ENCODE data around the gene DDX43. TPM values are rescaled to one million over a fixed set of nuclear protein-coding genes. Genes with fewer than 3 reads are reported as not detected.
"Not testable (repeated sequence)": the region's sequence is repeated elsewhere in the genome, so short reads cannot be mapped to it uniquely, and the experiment has no call there.

Gene DDX43
- total RNA-seq, 1 donor from 2014 or later, result 0.94 TPM

GRCh38 chr6:73388800-73389512 is 5.7 kb upstream of the DDX43 start:
- peak; percentile 55 for DNase-seq (ENCODE audit: low spot score)

GRCh38 chr6:73389854-73390253 is 4.8 kb upstream of the DDX43 start:
- no peak for DNase-seq (ENCODE audit: low spot score)

DNA sequence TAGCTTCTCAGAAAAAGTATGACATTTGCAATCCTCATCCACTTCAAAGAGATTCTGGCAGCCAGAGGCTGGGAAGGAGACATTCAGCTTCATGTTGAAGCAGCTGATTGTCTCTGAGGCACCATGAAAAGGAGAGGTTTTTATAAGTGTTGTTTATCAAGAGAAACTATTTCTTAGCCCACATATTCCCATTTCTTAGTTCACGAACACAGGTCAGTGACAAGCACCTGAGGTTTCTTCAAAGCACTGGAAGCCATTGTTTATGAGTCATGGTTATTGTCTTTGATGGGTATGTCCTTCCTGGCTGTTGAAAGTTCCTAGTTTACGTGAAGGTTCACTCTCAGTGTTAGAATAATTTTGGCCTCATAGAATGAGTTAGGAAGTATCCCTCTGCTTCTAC is 3.0 kb upstream of the DDX43 start:
- DNase-seq (ENCODE audit: low spot score), result no peak

- not testable (repeated sequence) for DNase-seq (ENCODE audit: low spot score)
These were observed 2.4 kb upstream of the DDX43 start for GRCh38 chr6:73392188-73392587.

DNA sequence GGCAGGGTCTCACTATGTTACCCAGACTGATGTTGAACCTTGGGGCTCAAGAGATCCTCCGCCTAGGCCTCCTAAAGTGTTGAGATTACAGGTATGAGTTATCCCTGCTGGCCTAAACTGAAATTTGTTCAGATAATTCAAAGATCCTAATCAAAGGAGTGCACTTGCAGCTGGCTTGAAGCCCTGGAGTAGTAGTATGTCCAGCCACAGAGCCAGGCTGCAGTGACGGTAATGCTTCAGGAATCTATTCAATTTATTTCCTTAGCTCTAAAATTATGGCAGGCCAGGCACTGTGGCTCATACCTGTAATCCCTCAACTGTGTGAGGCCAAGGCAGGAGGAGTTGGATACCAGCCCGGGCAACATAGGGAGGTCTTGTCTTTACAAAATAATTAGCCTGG is 1.4 kb upstream of the DDX43 start:
- no peak for DNase-seq (ENCODE audit: low spot score)

- DNase-seq (ENCODE audit: low spot score), result no peak
These were observed 1.2 kb downstream of the DDX43 start for GRCh38 chr6:73395875-73396274.

- no peak for DNase-seq (ENCODE audit: low spot score)
These were observed 6.0 kb downstream of the DDX43 start for GRCh38 chr6:73400656-73401055.

GRCh38 chr6:73409395-73409794 is 14.8 kb downstream of the DDX43 start:
- DNase-seq (ENCODE audit: low spot score), result no peak

GRCh38 chr6:73413102-73413501 is 18.5 kb downstream of the DDX43 start:
- no peak for DNase-seq (ENCODE audit: low spot score)

- no peak for DNase-seq (ENCODE audit: low spot score)
These were observed 23.6 kb downstream of the DDX43 start for GRCh38 chr6:73418081-73418741.

DNA sequence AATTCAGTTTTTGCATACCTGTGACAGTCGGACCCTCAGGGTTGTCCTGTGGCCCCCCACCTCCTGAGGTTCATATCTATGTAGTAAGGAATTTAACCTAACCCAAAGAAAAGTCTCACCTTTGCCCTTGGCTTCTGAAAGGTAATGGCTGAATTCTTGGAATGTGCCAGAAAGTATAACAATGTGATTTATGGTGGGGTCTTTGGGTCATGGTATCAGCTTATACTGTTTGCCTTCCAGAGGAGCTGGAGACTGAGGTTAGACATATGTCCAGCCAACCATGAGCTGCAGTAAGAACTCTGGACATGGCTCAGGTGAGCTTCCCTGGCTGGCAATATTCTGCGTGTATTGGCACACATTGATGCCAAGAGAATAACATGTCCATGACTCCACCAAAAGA is 26.9 kb downstream of the DDX43 start:
- DNase-seq (ENCODE audit: low spot score), result no peak

DNA sequence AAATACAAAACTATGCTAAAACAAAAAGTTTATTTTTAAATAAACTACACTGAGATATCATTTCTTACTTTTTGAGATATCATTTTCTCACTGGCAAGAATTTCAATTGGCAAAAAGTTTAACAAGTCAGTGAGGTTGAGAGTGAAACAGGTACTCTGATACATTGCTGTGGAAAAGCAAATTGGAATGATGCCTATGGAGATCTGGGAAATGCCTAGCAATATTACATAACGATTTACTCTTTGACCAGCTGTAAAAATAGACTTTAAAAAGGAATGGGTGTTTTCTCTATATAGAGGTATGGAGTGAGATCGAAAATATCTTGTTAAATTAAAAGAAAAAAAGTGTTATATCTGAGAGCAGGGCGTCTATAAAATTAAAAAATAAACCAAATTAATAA is 40.6 kb downstream of the DDX43 start:
- no peak for DNase-seq (ENCODE audit: low spot score)

- no peak for DNase-seq (ENCODE audit: low spot score)
These were observed 48.9 kb downstream of the DDX43 start for GRCh38 chr6:73443555-73443954.

DNA sequence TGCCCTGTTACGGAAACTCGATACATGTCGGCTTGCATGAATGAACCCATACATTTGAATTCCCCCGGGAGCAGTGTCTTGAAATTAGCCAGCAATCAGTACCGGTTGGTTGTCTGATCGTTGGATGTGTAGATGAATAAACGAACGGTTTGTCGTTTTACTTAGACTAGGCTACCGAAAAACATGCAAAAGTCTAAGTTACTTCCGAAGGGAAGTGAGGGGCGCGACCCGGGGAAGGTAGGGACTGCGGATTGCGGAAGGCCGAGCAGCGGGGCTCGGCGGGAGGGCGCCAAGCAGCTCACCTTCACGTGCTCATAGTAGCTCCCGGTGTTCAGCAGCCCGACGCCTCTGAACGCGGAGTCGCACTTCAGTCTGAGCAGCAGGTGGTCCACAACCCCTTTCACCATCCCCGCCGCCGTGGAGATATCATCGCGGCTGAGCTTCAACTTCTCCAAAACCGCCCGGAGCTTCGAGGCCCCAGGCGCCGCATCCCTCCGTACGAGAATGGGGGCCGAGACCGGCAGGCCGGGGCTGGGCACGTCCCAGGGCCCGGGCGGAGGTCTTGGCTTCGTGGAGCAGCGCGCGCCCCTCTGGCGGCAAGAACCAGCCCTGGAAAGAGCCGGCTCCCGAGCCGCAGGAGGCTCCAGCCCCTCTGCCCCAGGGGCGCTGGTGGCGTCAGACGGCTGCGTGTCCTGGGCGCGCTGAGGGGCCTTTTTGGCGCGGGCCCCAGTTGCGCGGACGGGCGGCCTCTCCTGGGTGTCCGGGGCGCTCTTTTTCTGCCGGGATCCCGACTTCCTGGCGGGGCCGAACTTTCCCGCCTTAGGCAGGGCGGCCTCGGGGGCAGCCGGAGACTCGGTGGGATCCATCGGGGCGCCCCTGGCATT is 56.8 kb downstream of the DDX43 start:
- DNase-seq (ENCODE audit: low spot score), result no peak

GRCh38 chr6:73452107-73452461 is 57.5 kb downstream of the DDX43 start, which contains the start of gene CGAS:
CGAS (minus strand) TSS chr6:73452297; CDS start chr6:73452181, 116 bp downstream.
- peak; percentile 75 for DNase-seq (ENCODE audit: low spot score)

DNA sequence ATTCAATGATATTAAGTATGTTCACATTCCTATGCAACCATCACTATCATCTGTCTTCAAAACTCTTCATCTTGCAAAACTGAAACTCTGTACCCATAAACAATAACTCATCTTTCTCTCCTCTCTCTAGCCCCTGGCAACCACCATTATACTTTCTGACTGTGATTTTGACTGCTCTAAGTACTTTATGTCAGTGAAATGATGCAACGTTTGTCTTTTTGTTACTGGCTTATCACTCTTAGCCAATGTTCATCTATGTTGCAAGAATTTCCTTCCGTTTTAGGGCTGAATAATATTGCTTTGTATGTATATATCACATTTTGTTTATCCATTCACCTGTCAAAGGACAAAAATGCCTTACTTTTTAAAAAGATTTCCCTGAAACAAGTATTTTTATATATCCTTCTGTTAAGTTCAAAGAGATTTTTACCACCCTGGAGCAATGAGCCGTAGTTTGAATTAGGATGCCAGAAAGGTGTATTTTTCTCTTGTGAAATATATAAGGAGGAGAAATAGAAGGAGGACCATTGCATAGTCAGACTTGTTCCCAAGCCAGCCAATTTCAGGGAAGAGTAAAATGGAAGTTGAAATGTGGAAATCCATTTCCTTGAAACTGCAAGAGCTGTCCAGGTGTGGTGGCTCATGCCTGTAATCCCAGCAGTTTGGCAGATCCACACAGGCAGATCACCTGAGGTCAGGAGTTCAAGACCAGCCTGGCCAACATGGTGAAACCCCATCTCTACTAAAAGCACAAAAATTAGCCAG is 61.4 kb downstream of the DDX43 start:
- DNase-seq (ENCODE audit: low spot score), result no peak

DNA sequence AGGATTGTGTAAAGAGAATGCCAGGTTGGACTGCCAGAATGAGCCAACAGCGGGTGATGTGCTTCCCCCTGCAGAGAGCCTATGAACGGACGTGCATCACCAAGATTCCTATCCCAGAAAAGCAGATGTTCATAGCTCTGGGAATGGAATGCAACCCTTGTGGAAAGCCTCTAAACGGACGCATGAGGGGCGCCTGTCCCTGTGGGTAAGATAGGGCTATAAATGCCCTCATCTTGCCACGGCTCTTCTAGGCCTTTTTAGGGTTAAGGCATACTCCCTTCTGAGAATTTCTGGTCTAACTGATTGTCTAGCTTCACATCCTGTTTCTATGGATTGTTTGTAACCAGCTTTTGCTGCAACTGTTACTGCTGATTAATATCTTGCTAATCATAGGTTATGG is 64.8 kb downstream of the DDX43 start:
- not testable (repeated sequence) for DNase-seq (ENCODE audit: low spot score)

DNA sequence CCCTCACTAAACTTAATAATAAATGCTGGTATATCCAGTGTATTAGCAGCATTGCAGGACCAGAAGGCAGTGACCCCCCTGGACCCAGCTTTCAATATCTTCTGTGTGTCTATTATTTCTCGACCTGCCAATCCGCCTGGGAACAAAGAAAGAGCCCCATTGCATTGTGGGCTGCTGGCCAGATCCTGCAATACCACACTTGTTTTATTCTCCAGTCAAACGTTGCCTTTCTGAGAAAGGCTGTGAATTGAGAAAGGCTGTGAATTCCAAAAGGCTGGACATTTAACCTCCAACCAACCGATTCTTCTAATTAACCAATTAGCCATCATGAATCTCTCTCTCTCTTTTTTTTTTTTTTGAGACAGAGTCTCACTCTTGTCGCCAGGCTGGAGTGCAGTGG is 65.4 kb downstream of the DDX43 start:
- DNase-seq (ENCODE audit: low spot score), result no peak

GRCh38 chr6:73461537-73462350 is 67.1 kb downstream of the DDX43 start, which contains the start of gene MTO1:
MTO1 (plus strand) TSS chr6:73461737; CDS start chr6:73461855, 118 bp downstream.
- DNase-seq (ENCODE audit: low spot score), result peak; percentile 93
